SK-N-SH (cell line): Measurements from ENCODE around the gene NXPH4. TPM values are rescaled to one million over a fixed set of nuclear protein-coding genes. Genes with fewer than 3 reads are reported as not detected.

Experiments used
- CTCF ChIA-PET: fragments of 300-600, 350-600 bp; formaldehyde crosslinking; extraction: SDS; loops from one replicate; lab custom pipeline; 2021; lab: Yijun Ruan, JAX
- POLR2A ChIA-PET: fragments of 350-600 bp; sonication (Branson Sonifier 250); formaldehyde crosslinking; extraction: SDS; loops from one replicate; lab custom pipeline; 2020; ENCODE audit warnings: antibody characterized with exemption, inconsistent platforms; lab: Yijun Ruan, JAX
- DNase-seq: peaks from one replicate; pipeline ENCODE4 v3.0.0; 2012
- H2AFZ ChIP-seq: fragments of 200-600 bp; sonication (generic); 2 replicates; pipeline ENCODE4 v1.8.1; 2016; ENCODE audit warnings: antibody characterized with exemption, mild to moderate bottlenecking, low read depth
- H3F3A ChIP-seq: fragments of 200-600 bp; sonication (generic); replicated peaks from 2 replicates; pipeline ENCODE3; 2016; ENCODE audit warnings: antibody characterized with exemption, mild to moderate bottlenecking; ENCODE audit not compliant: insufficient read depth
- H3K27ac ChIP-seq, 2 experiments: fragments of 200-500 bp in 1 of 2; fragments of 200-600 bp in 1 of 2; sonication (Bioruptor generic) in 1 of 2; sonication (generic), shearing (Covaris generic) in 1 of 2; 2 replicates each; pipeline versions ENCODE4 v1.5.1 to v1.6.1; 2014 to 2016; ENCODE audit warnings: low read depth in 2 of 2, inconsistent platforms in 1 of 2, low read length in 1 of 2, mild to moderate bottlenecking in 1 of 2, mixed read lengths in 1 of 2
- H3K27me3 ChIP-seq: fragments of 200-600 bp; sonication (generic), shearing (Covaris generic); 2 replicates; pipeline ENCODE4 v1.6.1; 2016; ENCODE audit warnings: mixed run types; ENCODE audit not compliant: insufficient read depth
- H3K36me3 ChIP-seq, 2 experiments: fragments of 200-500 bp in 1 of 2; fragments of 200-600 bp in 1 of 2; sonication (Bioruptor generic) in 1 of 2; sonication (generic) in 1 of 2; replicated peaks in 1 of 2; 2 replicates each; pipeline versions ENCODE3 to v1.5.1; 2014 to 2016; ENCODE audit warnings: low read length in 1 of 2, mild to moderate bottlenecking in 1 of 2; ENCODE audit not compliant: insufficient read depth in 2 of 2, control insufficient read depth in 1 of 2
- H3K4me1 ChIP-seq, 2 experiments: fragments of 200-500 bp in 1 of 2; fragments of 200-600 bp in 1 of 2; sonication (Bioruptor generic) in 1 of 2; sonication (generic), shearing (Covaris generic) in 1 of 2; 2 replicates each; pipeline versions ENCODE4 v1.5.1 to v1.6.1; 2014 to 2016; ENCODE audit warnings: low read depth in 1 of 2, low read length in 1 of 2, mixed run types in 1 of 2; ENCODE audit not compliant: insufficient read depth in 2 of 2, control insufficient read depth in 1 of 2
- H3K4me2 ChIP-seq: fragments of 200-600 bp; sonication (generic), shearing (Covaris generic); 2 replicates; pipeline ENCODE4 v1.6.1; 2017; ENCODE audit warnings: mixed run types
- H3K4me3 ChIP-seq, 2 experiments: fragments of 200-500 bp in 1 of 2; fragments of 200-600 bp in 1 of 2; sonication (Bioruptor generic) in 1 of 2; sonication (generic), shearing (Covaris generic) in 1 of 2; 2 replicates each; pipeline versions ENCODE4 v1.5.1 to v1.8.1; 2014 to 2016; ENCODE audit warnings: low read depth in 2 of 2, inconsistent platforms in 1 of 2, low read length in 1 of 2, mild to moderate bottlenecking in 1 of 2, mixed read lengths in 1 of 2, moderate library complexity in 1 of 2
- H3K79me2 ChIP-seq: fragments of 200-600 bp; sonication (generic); 2 replicates; pipeline ENCODE4 v1.8.1; 2017; ENCODE audit warnings: mild to moderate bottlenecking; ENCODE audit not compliant: insufficient read depth
- H3K9ac ChIP-seq: fragments of 200-600 bp; sonication (generic); 2 replicates; pipeline ENCODE4 v1.6.1; 2017; ENCODE audit warnings: mixed run types
- H3K9me2 ChIP-seq: fragments of 200-600 bp; sonication (generic); 2 replicates; pipeline ENCODE4 v1.6.1; 2017; ENCODE audit warnings: mixed run types
- H3K9me3 ChIP-seq: fragments of 200-600 bp; sonication (generic); 2 replicates; pipeline ENCODE4 v1.6.1; 2017; ENCODE audit warnings: mixed run types, mild to moderate bottlenecking, moderate library complexity
- H4K20me1 ChIP-seq: fragments of 200-600 bp; sonication (generic); 2 replicates; pipeline ENCODE4 v1.6.1; 2017; ENCODE audit warnings: mild to moderate bottlenecking, mixed run types; ENCODE audit not compliant: insufficient read depth
- EP300 ChIP-seq, 2 experiments: IDR thresholded peaks; 2 replicates each; pipeline versions ENCODE4 v1.4.0 to v1.6.1; 2012; ENCODE audit warnings: borderline replicate concordance in 1 of 2, low read depth in 1 of 2, low read length in 1 of 2
- FOSL2 ChIP-seq: IDR thresholded peaks from 2 replicates; pipeline ENCODE4 v1.4.0; 2012; ENCODE audit warnings: low read depth, mild to moderate bottlenecking, moderate library complexity, borderline replicate concordance
- GABPA ChIP-seq: IDR thresholded peaks from 2 replicates; pipeline ENCODE4 v1.4.0; 2012; ENCODE audit warnings: low read depth, mild to moderate bottlenecking
- GATA2 ChIP-seq: sonication (generic); formaldehyde crosslinking; IDR thresholded peaks from 2 replicates; pipeline ENCODE4 v1.5.0; 2020; ENCODE audit warnings: mild to moderate bottlenecking, missing genetic modification reagents
- JUND ChIP-seq: IDR thresholded peaks from 2 replicates; pipeline ENCODE4 v1.4.0; 2012
- POLR2AphosphoS5 ChIP-seq: IDR thresholded peaks from 2 replicates; pipeline ENCODE4 v1.6.1; 2012; ENCODE audit warnings: low read depth, low read length
- RAD21 ChIP-seq: IDR thresholded peaks from 2 replicates; pipeline ENCODE4 v1.6.1; 2012; ENCODE audit warnings: mild to moderate bottlenecking, low read length
- RCOR1 ChIP-seq: fragments of 150-350 bp; IDR thresholded peaks from 2 replicates; pipeline ENCODE4 v1.6.1; 2017; ENCODE audit warnings: antibody characterized with exemption, low read length
- RFX5 ChIP-seq: IDR thresholded peaks from 2 replicates; pipeline ENCODE4 v1.6.1; 2012; ENCODE audit warnings: mild to moderate bottlenecking, improper control_type of control experiment, low read length
- RXRA ChIP-seq: IDR thresholded peaks from 2 replicates; pipeline ENCODE4 v1.4.0; 2012; ENCODE audit warnings: low read depth, mild to moderate bottlenecking, borderline replicate concordance
- TEAD4 ChIP-seq: IDR thresholded peaks from 2 replicates; pipeline ENCODE4 v1.4.0; 2012; ENCODE audit warnings: mild to moderate bottlenecking, borderline replicate concordance; ENCODE audit not compliant: insufficient read depth
- YY1 ChIP-seq: IDR thresholded peaks from 2 replicates; pipeline ENCODE4 v1.4.0; 2012; ENCODE audit warnings: low read depth, mild to moderate bottlenecking
- WGBS: methylation state at CpG from one replicate; pipeline ENCODE4 v1.1.6; 2017; ENCODE audit warnings: low lambda C conversion rate; 5-methylcytosine and 5-hydroxymethylcytosine counted together
- polyA plus RNA-seq, 3 experiments: library from polyadenylated mRNA; depleted of rRNA; stranded (reverse); fragments of >200 nt; gene quantifications; 2 replicates each; pipeline ENCODE4 v1.2.3, GENCODE V29; 2012
- TF ChIP-seq, protein P1 (sequence below): fragments of 150-350 bp; IDR thresholded peaks from 2 replicates; pipeline ENCODE4 v1.6.1; 2016; ENCODE audit warnings: mild to moderate bottlenecking, low read depth, low read length
- TF ChIP-seq, protein P2 (sequence below): IDR thresholded peaks from 2 replicates; pipeline ENCODE4 v1.6.1; 2012; ENCODE audit warnings: mild to moderate bottlenecking, low read depth, low read length, moderate library complexity
- TF ChIP-seq, protein P3 (sequence below): IDR thresholded peaks from 2 replicates; pipeline ENCODE4 v1.4.0; 2012; ENCODE audit warnings: low read depth, borderline replicate concordance
- TF ChIP-seq, protein P4 (sequence below): fragments of 150-350 bp; IDR thresholded peaks from 2 replicates; pipeline ENCODE4 v1.6.1; 2017; ENCODE audit warnings: antibody characterized with exemption, low read length, low read depth, borderline replicate concordance

NXPH4 gene
- polyA plus RNA-seq, 1 of the 3 experiments (the other 2 are of a cell fraction) = 0.31 TPM

DNA sequence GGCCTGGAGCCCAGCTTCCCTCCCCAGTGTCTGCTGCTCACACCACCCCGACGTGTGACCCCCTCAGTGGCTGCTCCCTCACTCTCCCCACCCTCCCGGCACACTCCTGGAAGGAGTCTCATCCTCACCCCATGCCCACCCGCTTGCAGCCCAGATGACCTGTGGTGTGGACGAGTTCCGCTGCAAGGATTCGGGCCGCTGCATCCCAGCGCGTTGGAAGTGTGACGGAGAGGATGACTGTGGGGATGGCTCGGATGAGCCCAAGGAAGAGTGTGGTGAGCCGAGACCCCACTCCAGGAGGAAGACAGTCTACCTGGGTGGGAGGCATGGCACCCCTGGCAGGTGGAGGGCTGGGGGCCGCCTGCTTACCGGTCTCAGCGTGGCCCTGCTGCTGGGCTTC, 15.0 kb upstream of the NXPH4 start:
- ChIA-PET CTCF (interaction anchor here (0.6 to 1.8 kb wide), 3 partner anchors 12 to 43 kb away, joined by 3 to 4 read pairs (median 3); no protein-coding TSS in a partner anchor), POLR2A (no interaction called here)
- no peak overlapping the region for H3K27ac ChIP-seq

More for the DNA sequence above, 15.0 kb upstream of the NXPH4 start:
- Histone ChIP-seq H3K4me2 (no peak overlapping the region), H2AFZ (no peak overlapping the region), H3F3A (no peaks in the 10 kb centered on the region), H3K9ac (no peak overlapping the region), H3K36me3 (peaks cover 5 to 74% of the 10 kb centered on the region in 2 experiments), H3K4me1 (no peaks in the 10 kb centered on the region), H3K27me3 (no peaks in the 10 kb centered on the region), H3K79me2 (no peaks in the 10 kb centered on the region), H3K4me3 (no peak overlapping the region), H3K9me3 (no peaks in the 10 kb centered on the region), H3K9me2 (no peaks in the 10 kb centered on the region), H4K20me1 (no peaks in the 10 kb centered on the region)
- 89% methylated on average over 15 of the region's 16 CpGs for WGBS
- no peak for DNase-seq
- TF ChIP-seq RXRA (no peak), RAD21 (no peak), EP300 (IDR thresholded peaks at IDR 0.05; ENCODE audit: borderline replicate concordance in 1 of 2, low read depth in 1 of 2, low read length in 1 of 2) (no peak), TEAD4 (no peak), RCOR1 (no peak), GABPA (no peak), GATA2 (CRISPR knock-in tag) (no peak), POLR2AphosphoS5 (no peak), RFX5 (no peak), YY1 (no peak), JUND (no peak), FOSL2 (no peak)
- TF ChIP-seq, protein P1, sequence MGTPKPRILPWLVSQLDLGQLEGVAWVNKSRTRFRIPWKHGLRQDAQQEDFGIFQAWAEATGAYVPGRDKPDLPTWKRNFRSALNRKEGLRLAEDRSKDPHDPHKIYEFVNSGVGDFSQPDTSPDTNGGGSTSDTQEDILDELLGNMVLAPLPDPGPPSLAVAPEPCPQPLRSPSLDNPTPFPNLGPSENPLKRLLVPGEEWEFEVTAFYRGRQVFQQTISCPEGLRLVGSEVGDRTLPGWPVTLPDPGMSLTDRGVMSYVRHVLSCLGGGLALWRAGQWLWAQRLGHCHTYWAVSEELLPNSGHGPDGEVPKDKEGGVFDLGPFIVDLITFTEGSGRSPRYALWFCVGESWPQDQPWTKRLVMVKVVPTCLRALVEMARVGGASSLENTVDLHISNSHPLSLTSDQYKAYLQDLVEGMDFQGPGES = no peak
- TF ChIP-seq, protein P2, sequence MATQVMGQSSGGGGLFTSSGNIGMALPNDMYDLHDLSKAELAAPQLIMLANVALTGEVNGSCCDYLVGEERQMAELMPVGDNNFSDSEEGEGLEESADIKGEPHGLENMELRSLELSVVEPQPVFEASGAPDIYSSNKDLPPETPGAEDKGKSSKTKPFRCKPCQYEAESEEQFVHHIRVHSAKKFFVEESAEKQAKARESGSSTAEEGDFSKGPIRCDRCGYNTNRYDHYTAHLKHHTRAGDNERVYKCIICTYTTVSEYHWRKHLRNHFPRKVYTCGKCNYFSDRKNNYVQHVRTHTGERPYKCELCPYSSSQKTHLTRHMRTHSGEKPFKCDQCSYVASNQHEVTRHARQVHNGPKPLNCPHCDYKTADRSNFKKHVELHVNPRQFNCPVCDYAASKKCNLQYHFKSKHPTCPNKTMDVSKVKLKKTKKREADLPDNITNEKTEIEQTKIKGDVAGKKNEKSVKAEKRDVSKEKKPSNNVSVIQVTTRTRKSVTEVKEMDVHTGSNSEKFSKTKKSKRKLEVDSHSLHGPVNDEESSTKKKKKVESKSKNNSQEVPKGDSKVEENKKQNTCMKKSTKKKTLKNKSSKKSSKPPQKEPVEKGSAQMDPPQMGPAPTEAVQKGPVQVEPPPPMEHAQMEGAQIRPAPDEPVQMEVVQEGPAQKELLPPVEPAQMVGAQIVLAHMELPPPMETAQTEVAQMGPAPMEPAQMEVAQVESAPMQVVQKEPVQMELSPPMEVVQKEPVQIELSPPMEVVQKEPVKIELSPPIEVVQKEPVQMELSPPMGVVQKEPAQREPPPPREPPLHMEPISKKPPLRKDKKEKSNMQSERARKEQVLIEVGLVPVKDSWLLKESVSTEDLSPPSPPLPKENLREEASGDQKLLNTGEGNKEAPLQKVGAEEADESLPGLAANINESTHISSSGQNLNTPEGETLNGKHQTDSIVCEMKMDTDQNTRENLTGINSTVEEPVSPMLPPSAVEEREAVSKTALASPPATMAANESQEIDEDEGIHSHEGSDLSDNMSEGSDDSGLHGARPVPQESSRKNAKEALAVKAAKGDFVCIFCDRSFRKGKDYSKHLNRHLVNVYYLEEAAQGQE = no peak
- TF ChIP-seq, protein P3, sequence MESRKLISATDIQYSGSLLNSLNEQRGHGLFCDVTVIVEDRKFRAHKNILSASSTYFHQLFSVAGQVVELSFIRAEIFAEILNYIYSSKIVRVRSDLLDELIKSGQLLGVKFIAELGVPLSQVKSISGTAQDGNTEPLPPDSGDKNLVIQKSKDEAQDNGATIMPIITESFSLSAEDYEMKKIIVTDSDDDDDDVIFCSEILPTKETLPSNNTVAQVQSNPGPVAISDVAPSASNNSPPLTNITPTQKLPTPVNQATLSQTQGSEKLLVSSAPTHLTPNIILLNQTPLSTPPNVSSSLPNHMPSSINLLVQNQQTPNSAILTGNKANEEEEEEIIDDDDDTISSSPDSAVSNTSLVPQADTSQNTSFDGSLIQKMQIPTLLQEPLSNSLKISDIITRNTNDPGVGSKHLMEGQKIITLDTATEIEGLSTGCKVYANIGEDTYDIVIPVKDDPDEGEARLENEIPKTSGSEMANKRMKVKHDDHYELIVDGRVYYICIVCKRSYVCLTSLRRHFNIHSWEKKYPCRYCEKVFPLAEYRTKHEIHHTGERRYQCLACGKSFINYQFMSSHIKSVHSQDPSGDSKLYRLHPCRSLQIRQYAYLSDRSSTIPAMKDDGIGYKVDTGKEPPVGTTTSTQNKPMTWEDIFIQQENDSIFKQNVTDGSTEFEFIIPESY = no peak
- TF ChIP-seq, protein P4, sequence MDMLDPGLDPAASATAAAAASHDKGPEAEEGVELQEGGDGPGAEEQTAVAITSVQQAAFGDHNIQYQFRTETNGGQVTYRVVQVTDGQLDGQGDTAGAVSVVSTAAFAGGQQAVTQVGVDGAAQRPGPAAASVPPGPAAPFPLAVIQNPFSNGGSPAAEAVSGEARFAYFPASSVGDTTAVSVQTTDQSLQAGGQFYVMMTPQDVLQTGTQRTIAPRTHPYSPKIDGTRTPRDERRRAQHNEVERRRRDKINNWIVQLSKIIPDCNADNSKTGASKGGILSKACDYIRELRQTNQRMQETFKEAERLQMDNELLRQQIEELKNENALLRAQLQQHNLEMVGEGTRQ = no peak
